Tibial nerve (tissue), 4 donors: ENCODE results near the gene SEZ6. TPM values are rescaled to one million over a fixed set of nuclear protein-coding genes. Genes with fewer than 3 reads are reported as not detected.

Source experiments
- DNase-seq, 2 donors: peaks; one replicate each; pipeline ENCODE4 v3.0.0-alpha.2; 2019; ENCODE audit warnings: low spot score in 2 of 2
- H3K27ac ChIP-seq, 4 donors: fragments of 200-600 bp; sonication (generic) in 3 of 4; one replicate each; pipeline ENCODE4 v1.5.1; 2017 to 2019; ENCODE audit warnings: mild to moderate bottlenecking in 1 of 4
- H3K27me3 ChIP-seq, 2 donors: fragments of 200-600 bp; sonication (generic) in 1 of 2; one replicate each; pipeline versions ENCODE4 v1.5.1 to v1.6.0; 2017 to 2019
- H3K36me3 ChIP-seq, 3 donors: fragments of 200-600 bp; sonication (generic); one replicate each; pipeline ENCODE4 v1.5.1; 2018 to 2019
- H3K4me1 ChIP-seq, 4 donors: fragments of 200-600 bp; sonication (generic) in 3 of 4; one replicate each; pipeline ENCODE4 v1.5.1; 2017 to 2019
- H3K4me3 ChIP-seq, 4 donors: fragments of 200-600 bp; sonication (generic) in 3 of 4; one replicate each; pipeline ENCODE4 v1.5.1; 2017 to 2019; ENCODE audit warnings: mild to moderate bottlenecking in 1 of 4, moderate library complexity in 1 of 4
- H3K9me3 ChIP-seq, 4 donors: fragments of 200-600 bp; sonication (generic) in 3 of 4; one replicate each; pipeline ENCODE4 v1.5.1; 2017 to 2019
- EP300 ChIP-seq, 2 donors: sonication (generic); formaldehyde crosslinking; IDR thresholded peaks; one replicate each; pipeline ENCODE4 v1.6.1; 2017; ENCODE audit warnings: antibody characterized with exemption in 2 of 2, mild to moderate bottlenecking in 1 of 2
- POLR2A ChIP-seq, 2 donors: fragments of 450-650 bp; IDR thresholded peaks; one replicate each; pipeline ENCODE4 v1.6.1; 2017; ENCODE audit warnings: antibody characterized with exemption in 2 of 2, mild to moderate bottlenecking in 2 of 2, moderate library complexity in 2 of 2
- WGBS, 2 donors: methylation state at CpG; one replicate each; pipeline ENCODE4 v1.1.5; 2018; 5-methylcytosine and 5-hydroxymethylcytosine counted together
- total RNA-seq, 4 donors: library from RNA; depleted of rRNA; stranded (reverse); fragments of >200 nt; gene quantifications; one replicate each; pipeline ENCODE4 v1.1.0, GENCODE V29; 2016
- TF ChIP-seq, protein P1 (sequence below), 5 experiments: fragments of 200-600 bp in 3 of 5; fragments of 450-650 bp in 2 of 5; sonication (generic) in 3 of 5; IDR thresholded peaks; one replicate each; pipeline ENCODE4 v1.5.1; 2016 to 2019; ENCODE audit warnings: antibody characterized with exemption in 5 of 5, mild to moderate bottlenecking in 3 of 5, moderate library complexity in 2 of 5

SEZ6 gene
- total RNA-seq, 4 donors from 2014 or later = not detected

DNA sequence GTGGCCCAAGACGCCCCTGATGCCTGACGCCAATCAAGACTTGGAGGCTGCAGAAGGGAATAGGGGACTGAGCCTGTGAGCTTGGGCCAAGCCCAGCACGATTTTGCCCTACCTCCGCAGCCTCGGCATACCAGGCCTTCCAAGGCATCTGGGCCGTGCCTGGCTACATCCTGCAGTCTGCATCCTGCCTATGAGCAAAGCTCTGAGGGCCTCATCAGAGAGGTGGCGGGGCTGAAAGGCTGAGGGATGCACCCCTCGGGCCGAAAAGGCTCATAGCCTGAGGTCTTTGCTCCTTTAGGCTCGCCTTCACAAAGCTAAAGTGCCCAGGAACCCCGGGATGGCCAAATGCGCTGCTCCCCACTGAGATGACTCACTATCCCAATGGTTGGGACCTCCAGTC lies 2.5 kb downstream of the SEZ6 start:
- H3K9me3 ChIP-seq = peaks cover 0 to 6% (median 0%) of the 10 kb centered on the region in 4 donors
- DNase-seq = no peak
- H3K4me3 ChIP-seq = no peak overlapping the region
- WGBS, 2 donors = 64 to 70% methylated on average over 12 of the region's 12 CpGs
- peaks cover 0 to 65% of the 10 kb centered on the region in 2 donors for H3K27me3 ChIP-seq
- peaks cover 0 to 13% (median 1%) of the 10 kb centered on the region in 4 donors for H3K4me1 ChIP-seq
- no peaks in the 10 kb centered on the region for H3K36me3 ChIP-seq
- no peak overlapping the region for H3K27ac ChIP-seq
- TF ChIP-seq EP300 (IDR thresholded peaks at IDR 0.05) (no peak), POLR2A (IDR thresholded peaks at IDR 0.05) (no peak)
- TF ChIP-seq, protein P1, sequence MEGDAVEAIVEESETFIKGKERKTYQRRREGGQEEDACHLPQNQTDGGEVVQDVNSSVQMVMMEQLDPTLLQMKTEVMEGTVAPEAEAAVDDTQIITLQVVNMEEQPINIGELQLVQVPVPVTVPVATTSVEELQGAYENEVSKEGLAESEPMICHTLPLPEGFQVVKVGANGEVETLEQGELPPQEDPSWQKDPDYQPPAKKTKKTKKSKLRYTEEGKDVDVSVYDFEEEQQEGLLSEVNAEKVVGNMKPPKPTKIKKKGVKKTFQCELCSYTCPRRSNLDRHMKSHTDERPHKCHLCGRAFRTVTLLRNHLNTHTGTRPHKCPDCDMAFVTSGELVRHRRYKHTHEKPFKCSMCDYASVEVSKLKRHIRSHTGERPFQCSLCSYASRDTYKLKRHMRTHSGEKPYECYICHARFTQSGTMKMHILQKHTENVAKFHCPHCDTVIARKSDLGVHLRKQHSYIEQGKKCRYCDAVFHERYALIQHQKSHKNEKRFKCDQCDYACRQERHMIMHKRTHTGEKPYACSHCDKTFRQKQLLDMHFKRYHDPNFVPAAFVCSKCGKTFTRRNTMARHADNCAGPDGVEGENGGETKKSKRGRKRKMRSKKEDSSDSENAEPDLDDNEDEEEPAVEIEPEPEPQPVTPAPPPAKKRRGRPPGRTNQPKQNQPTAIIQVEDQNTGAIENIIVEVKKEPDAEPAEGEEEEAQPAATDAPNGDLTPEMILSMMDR (IDR thresholded peaks at IDR 0.05) = no peak

DNA sequence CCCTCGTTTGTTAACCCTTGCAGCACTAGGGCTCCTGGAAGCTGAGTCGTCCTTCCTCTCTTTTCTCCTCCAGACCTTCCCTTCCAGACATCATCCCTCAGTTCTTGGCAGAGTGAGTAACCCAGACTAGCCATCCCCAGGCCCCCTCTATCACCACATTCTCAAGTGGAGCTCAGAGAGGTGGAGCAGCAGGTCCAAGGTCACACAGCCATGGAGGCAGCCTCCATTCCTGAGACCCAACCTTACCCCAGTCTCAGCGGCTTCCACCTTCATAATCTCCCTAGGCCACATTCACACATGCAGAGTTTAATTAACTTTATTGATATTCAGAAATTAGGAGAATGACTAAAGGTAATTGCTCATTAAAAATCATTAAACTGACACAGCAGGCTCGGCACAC lies 3.0 kb downstream of the SEZ6 start:
- Histone ChIP-seq H3K27ac (no peak overlapping the region), H3K4me3 (no peak overlapping the region), H3K36me3 (no peaks in the 10 kb centered on the region), H3K9me3 (peaks cover 0 to 6% (median 0%) of the 10 kb centered on the region in 4 donors), H3K27me3 (peaks cover 0 to 60% of the 10 kb centered on the region in 2 donors), H3K4me1 (peaks cover 0 to 13% (median 1%) of the 10 kb centered on the region in 4 donors)
- WGBS, 2 donors = 42 to 50% methylated on average over 4 of the region's 4 CpGs
- no peak for DNase-seq
- TF ChIP-seq POLR2A (IDR thresholded peaks at IDR 0.05) = no peak
- TF ChIP-seq EP300 (IDR thresholded peaks at IDR 0.05) = no peak
- TF ChIP-seq, protein P1 (IDR thresholded peaks at IDR 0.05) = no peak

DNA sequence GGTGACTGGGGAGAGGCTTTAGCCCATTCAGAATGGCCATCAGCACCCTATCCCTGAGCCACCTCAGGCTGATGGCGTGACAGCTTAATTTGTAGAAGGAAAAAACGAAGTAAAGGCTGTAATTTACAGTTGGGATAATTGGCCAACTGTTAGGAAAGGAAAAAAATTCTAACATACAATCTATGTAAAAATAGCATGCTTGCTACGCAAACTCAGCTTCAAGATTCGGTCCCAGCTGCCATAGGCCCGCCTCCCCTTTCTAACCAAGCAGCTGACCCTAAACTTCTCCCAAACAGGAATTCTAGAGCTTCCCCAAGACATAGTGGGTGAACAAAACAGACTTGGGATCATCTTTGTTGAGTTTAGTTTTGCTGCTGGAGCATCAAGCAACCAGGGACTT lies 4.9 kb downstream of the SEZ6 start:
- H3K4me3 ChIP-seq = no peak overlapping the region
- no peak for DNase-seq
- H3K36me3 ChIP-seq = no peaks in the 10 kb centered on the region
- WGBS, 2 donors = 83% methylated on average over 5 of the region's 5 CpGs
- peaks cover 0 to 10% (median 0%) of the 10 kb centered on the region in 4 donors for H3K4me1 ChIP-seq
- peaks cover 0 to 50% of the 10 kb centered on the region in 2 donors for H3K27me3 ChIP-seq
- peaks cover 0 to 6% (median 0%) of the 10 kb centered on the region in 4 donors for H3K9me3 ChIP-seq
- H3K27ac ChIP-seq = no peak overlapping the region
- TF ChIP-seq, protein P1 (IDR thresholded peaks at IDR 0.05) = no peak
- no peak for TF ChIP-seq EP300 (IDR thresholded peaks at IDR 0.05)
- no peak for TF ChIP-seq POLR2A (IDR thresholded peaks at IDR 0.05)

DNA sequence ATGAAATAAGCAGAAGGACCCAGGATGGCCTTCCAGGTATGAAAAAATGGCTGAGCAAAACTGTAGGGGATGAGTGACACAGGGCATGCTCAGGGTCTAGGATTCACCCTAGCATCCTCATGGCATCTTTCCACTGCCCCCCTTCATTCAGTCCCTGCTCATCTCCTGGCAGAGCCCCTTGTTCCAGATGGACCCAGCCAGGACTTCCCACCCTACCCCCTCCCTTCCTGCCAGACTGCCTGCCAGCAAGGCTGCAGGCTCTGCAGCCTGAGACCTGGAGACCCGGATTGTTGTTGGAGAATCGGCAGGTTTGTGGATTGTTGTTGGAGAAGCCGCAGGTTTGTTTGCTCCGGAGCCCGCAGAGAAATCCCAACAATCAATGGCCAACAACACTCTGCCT lies 6.6 kb downstream of the SEZ6 start:
- Histone ChIP-seq H3K27me3 (peaks cover 0 to 34% of the 10 kb centered on the region in 2 donors), H3K4me1 (no peaks in the 10 kb centered on the region), H3K4me3 (no peak overlapping the region), H3K9me3 (peaks cover 0 to 6% (median 0%) of the 10 kb centered on the region in 4 donors), H3K36me3 (no peaks in the 10 kb centered on the region), H3K27ac (no peak overlapping the region)
- 42 to 55% methylated on average over 5 of the region's 5 CpGs for WGBS, 2 donors
- DNase-seq = no peak
- TF ChIP-seq POLR2A (IDR thresholded peaks at IDR 0.05) (no peak), EP300 (IDR thresholded peaks at IDR 0.05) (no peak)
- TF ChIP-seq, protein P1 (IDR thresholded peaks at IDR 0.05) = no peak

DNA sequence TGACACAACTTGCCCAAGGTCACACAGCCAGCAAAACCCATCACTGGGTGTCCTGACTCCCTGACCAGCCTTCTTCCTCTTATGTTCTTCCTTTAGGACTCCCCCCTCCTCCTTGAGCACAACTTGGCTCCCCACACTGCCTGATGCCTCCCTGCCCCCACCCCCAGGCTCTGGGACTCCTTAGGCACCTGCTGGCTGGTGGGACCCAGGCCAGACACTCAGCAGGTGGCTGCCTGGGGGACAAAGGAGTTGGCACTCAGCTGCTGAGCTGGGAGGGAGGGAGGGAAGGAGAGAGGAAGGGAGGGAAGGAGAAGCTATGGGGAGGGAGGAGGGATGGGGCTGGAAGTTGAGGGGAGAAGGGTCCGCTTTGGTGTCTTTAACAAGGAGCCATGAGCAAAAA lies 8.0 kb downstream of the SEZ6 start:
- no peaks in the 10 kb centered on the region for H3K4me1 ChIP-seq
- H3K27ac ChIP-seq = no peak overlapping the region
- no peaks in the 10 kb centered on the region for H3K36me3 ChIP-seq
- no peak for DNase-seq
- TF ChIP-seq POLR2A (IDR thresholded peaks at IDR 0.05) = no peak
- no peak for TF ChIP-seq EP300 (IDR thresholded peaks at IDR 0.05)
- TF ChIP-seq, protein P1 (IDR thresholded peaks at IDR 0.05) = no peak
- no peak overlapping the region for H3K4me3 ChIP-seq
- 93 to 94% methylated on average over 1 of the region's 1 CpG for WGBS, 2 donors
- H3K9me3 ChIP-seq = peaks cover 0 to 6% (median 0%) of the 10 kb centered on the region in 4 donors
- H3K27me3 ChIP-seq = peaks cover 0 to 20% of the 10 kb centered on the region in 2 donors
